Activated CD4-positive, alpha-beta T cell treated with anti-CD3 and anti-CD28 coated beads, Interleukin-2, amount 50 U/mL, for 1 hour (primary cell): ENCODE measurements around the gene RPL28.
A peak's percentile ranks its signal among the peaks of the same experiment; 100 is the strongest.

Source experiments
- DNase-seq: peaks from one replicate; pipeline ENCODE4 v3.0.0-alpha.2; 2020

The RPL28 gene

GRCh38 chr19:55373993-55374757, 11.6 kb upstream of the RPL28 start:
- DNase-seq: no peak

GRCh38 chr19:55376241-55376933, 9.3 kb upstream of the RPL28 start, which contains the start of gene TMEM190:
Gene TMEM190, plus strand, starts transcription at chr19:55376826. Its CDS starts 28 bp downstream, at chr19:55376854.
- no peak for DNase-seq

GRCh38 chr19:55377356-55378131, 8.2 kb upstream of the RPL28 start:
- no peak for DNase-seq

DNA sequence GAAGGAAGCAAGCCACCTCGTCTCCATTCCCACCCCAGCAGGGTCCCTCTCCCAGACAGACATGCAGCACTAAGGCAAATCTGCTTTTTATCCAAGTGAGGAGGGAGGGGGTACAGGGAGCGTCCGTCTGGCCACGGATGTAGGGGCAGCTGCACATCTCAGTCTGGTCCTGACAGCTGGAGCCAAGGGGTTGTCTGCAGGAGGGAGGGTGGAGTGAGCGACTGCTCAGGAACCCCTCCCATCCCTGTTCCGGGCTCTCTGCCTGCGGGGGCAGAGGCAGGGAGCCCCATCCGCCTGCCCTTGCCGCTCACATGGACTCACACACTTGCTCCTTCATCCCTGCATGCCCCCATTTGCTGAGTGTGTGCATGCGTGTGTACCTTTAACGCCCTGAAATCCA, 6.6 kb upstream of the RPL28 start:
- no peak for DNase-seq

DNA sequence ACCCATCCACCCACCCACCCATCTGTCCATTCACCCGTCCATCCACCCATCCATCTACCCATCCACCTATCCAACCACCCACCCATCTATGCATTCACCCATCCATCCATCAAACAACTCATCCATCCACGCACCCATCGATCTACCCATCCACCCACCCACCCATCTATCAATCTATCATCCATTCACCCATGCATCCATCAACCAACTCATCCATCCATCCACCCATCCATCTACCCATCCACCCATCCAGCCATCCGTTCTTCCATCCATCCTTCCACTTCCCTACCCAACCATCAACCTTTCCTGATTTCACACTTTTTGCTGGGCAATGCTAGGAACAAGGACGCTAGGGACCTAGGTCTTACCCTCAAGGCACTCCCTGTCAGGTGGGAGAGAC, 3.7 kb upstream of the RPL28 start:
- no peak for DNase-seq

DNA sequence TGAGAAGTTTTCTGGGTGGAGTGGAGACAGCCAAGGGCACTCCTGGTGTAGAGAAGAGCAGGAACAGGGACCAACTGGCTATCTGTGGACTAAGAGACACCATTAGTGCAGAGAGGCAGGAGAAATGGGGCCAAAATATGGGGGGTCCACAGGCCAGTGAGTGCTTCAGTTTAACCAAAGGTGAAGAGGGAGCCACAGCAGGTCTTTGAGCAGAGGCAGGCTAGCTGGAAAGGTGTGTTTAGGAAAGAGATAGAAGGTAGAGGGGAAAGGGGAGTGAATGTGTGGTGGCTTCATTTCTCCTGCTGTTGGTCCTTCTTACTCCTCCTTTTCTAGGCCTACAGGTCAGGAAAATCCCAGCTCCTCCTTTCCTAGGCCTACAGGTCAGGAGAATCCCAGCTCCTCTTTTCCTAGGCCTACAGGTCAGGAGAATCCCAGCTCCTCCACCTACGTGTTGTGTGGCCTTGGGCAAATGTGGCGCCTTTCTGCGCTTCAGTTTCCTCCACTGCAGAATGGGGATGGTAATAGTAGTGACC, 3.1 kb upstream of the RPL28 start:
- no peak for DNase-seq

DNA sequence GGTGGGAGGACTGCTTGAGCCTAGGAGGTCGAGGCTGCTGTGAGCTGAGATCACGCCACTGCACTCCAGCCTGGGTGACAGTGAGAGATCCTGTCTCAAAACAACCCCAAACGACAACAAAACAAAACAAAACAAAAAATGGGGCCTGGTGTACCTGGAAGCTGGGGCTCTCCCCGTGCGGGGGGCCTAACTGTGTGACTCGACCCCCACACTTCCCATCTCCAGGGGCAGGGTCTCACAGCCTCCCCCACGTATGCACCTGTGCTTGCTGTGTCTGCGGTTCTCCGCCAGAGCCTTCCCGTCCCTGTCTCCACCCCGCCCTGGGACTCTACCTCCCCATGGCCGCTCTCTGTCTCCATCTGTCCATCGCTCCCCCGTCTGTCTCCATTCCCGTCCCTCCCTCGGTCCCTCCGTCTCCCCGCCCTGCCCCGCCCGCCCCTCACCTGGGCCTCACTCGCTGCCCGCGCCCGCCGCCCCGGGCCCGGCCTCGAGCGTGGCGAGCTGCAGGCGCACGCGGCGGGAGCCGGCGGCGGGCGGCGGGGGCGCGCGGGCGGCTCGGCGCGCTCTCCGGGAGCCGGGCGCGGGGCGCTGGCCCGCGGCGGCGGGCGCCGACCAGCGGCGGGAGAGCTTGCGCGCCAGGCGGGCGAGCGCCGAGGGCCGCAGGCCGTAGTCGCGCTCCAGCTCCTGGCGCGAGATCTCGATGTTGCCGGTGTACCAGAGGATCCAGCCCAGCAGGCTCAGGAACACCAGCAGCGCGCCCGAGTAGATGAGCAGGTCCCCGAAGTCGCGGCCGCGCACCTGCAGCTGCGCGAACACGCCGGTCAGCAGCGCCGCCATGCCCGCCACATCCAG, 2.2 kb upstream of the RPL28 start:
- DNase-seq: peak; percentile 43

- peak; percentile 25 for DNase-seq
Measured at GRCh38 chr19:55384131-55384919, 1.4 kb upstream of the RPL28 start, which contains the start of gene TMEM238. Gene TMEM238, minus strand, starts transcription at chr19:55384292. Its CDS starts 33 bp downstream, at chr19:55384259.

DNA sequence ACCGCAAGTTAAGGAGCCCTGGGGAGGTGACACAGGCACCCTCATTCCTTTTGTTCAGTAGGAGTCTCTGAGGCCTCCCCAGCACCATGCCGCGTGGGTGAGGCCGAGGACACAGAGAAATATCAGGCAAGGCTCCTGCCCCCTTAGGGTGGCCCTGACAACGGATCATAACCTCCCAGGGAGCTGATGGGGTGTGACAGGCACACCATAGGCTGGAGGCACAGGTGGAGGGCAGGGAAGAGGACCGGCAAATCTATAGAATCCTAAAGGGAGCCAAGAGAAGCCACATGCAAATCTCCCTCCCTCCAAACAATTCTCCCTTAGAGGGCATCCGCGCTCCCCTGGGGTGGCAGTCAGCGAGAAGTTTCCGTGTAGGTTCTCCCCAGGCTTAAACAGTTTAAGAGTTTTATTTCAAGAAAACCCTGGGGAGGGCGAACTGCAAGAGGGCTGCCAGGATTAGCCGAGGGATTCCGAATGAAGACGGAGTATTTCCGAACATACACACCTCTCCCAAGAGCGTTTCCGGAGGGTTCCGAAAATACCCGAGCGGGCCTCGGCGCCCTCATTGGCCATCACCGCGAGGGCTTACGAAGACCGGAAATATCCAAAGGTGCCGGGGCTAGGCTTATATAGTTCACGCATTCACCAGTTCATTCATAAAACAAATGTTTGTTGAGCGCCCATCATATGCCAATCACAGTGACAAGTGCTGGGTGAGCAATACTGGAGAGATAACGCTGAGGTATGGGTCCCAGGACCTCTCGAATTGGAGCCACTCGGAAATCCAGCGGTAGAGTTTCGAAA, 610 bp upstream of the RPL28 start:
- peak; percentile 95 for DNase-seq

- no peak for DNase-seq
Measured at GRCh38 chr19:55386493-55386971, 800 bp downstream of the RPL28 start.

- no peak for DNase-seq
Measured at GRCh38 chr19:55387736-55388497, 2.2 kb downstream of the RPL28 start.

DNA sequence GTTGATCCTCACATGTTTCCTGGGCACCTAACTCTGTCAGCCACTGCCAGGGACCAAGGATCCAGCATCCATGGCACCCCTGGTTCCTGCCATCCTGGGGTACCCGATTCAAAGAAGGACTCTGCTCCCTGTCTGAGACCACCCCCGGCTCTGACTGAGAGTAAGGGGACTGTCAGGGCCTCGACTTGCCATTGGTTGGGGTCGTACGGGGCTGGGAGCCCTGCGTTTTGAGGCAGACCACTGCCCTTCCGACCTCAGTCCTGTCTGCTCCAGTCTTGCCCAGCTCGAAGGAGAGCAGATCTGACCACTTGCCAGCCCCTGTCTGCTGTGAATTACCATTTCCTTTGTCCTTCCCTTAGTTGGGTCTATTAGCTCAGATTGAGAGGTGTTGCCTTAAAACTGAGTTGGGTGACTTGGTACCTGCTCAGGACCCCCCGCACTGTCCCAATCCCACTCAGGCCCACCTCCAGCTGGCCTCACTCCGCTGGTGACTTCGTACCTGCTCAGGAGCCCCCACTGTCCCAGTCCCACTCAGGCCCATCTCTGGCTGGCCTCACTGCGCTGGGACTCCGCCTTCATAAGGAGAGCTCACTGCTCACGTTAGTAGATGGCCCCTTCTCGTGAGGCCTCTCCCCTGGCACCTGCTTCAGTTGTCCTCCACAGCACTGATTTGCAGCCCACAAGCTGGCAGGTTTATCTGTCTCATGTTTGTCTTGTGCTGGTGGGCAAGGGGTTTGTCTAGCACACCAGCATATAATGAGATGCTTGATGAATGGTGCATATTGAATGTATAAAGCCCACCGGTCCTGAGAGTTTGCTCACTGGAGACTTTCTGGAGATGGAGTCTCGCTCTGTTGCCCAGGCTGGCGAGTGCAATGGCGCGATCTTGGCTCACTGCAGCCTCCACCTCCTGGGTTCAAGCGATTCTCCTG, 3.9 kb downstream of the RPL28 start:
- DNase-seq: no peak

DNA sequence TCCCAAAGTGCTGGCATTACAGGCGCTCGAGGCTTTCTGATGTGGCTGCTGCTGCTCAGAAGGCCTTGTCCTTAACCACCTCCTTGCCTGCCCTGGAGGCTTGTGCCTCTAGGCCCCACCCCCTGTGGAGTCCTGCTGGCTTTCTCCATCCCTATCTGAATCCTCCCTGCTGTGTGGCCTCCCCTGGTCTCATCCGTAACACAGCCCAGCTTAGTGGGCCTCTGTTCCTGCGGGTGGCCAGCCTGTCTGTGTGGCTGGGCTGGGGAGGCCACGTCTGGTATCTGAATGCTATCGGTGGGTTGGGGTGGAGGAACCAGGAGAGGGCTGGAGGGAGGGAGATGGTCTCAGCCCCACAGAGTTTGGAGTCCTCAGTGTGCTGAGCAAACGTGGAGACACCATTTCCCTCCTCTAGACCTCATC, 4.7 kb downstream of the RPL28 start:
- DNase-seq: no peak

DNA sequence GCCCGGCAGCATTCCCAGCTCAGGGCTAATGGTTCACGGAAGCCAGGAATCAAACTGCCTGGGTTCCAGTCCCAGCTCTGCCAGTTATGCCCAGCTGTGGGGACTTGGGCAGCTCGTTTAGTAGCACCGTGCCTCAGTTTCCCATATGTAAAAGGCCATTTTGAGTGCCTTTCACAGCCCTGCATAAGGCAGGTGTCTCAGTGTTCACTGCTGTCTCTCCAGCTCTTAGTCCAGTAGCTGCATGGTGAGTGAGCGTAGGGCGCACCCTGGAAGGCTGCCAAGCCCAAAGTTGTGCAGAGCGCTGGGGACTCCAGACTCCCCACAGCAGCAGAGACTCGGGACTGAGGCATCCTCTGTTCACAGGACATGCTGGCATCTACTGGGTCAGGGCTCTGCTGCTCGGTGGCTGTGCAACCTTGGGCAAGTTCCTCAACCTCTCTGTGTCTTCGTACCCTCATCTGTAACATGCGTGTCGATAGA, 5.5 kb downstream of the RPL28 start:
- DNase-seq: no peak

DNA sequence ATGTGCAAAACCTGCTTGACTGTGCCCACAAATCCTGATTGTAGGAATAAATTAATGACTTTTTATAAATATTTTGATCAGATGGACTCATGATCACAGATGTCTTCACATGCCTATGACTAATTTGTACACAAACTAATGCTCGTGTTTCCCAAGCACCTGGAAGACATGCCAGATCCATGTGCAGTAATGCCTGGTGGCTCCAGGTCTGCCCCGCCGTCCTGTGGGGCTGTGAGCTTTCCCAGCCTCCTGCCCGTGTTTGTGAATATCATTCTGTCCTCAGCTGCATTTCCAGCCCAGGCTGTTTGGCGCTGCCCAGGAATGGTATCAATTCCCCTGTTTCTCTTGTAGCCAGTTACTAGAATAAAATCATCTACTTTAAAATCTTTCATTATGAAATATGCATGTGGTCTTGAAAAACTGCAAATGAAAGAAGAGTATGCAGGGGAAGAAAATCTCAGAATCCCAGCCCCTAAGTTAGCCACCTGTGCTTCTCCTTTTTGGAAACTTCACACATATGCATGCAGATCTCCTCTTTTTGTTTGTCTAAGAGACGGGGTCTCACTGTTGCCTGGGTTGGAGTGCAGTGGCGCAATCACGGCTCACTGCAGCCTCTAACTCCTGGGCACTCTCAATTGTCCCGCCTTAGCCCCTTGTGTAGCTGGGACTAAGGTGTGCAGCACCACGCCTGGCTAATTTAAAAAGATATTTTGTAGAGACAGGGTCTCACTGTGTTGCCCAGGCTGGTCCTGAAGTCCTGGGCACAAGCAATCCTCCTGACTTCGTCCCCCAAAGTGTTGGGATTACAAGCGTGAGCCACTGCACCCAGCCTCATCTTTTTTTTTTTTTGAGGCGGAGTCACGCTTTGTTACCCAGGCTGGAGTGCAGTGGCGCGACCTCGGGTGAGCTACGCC, 6.2 kb downstream of the RPL28 start:
- DNase-seq: no peak

DNA sequence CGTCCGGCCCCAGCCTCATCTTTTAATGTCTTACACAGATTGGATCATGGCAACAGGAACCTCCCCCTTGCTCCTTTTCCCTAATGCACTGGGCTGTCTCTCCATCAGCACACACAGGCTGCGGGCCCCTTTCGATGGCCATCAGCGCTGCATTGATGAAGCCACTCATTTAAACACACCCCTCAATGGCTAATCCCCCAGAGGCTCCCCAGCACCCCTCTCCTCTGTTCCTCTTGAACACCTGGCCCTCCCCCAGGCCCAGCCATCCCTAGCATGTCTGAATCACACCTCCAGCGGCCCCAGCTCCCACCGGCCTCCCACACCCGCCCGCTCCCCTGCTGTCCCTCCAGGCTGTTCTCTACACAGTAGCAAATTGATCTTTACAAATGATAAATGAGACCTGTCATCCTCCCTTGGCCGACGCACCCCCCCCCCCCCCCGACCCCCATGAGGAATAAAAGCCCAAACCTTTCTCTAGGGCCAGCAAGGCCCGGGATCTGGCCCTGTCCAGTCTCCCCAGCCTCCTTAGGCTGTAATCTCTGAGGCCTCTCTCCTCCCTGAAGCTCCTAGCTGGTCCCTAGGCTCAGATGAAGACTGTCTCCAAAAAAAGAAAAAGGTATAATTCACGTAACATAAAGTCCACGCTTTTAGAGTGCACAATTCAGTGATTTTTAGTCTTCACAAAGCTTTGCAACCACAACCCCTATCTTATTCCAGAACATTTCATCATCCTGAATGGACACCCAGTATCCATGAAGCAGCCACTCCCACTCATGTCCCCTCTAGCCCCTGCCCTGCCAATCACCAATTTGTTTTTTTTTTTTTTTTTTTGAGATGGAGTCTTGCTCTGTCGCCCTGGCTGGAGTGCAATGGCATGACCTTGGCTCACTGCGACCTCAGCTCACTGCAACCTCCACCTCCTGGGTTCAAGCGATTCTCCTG, 7.4 kb downstream of the RPL28 start:
- no peak for DNase-seq
